ENCODE measurements around the gene MAEA.

Gene MAEA

GRCh38 chr4:1250527-1250812 lies 39.2 kb upstream of the MAEA start:
- DNase-seq = no peak

DNA sequence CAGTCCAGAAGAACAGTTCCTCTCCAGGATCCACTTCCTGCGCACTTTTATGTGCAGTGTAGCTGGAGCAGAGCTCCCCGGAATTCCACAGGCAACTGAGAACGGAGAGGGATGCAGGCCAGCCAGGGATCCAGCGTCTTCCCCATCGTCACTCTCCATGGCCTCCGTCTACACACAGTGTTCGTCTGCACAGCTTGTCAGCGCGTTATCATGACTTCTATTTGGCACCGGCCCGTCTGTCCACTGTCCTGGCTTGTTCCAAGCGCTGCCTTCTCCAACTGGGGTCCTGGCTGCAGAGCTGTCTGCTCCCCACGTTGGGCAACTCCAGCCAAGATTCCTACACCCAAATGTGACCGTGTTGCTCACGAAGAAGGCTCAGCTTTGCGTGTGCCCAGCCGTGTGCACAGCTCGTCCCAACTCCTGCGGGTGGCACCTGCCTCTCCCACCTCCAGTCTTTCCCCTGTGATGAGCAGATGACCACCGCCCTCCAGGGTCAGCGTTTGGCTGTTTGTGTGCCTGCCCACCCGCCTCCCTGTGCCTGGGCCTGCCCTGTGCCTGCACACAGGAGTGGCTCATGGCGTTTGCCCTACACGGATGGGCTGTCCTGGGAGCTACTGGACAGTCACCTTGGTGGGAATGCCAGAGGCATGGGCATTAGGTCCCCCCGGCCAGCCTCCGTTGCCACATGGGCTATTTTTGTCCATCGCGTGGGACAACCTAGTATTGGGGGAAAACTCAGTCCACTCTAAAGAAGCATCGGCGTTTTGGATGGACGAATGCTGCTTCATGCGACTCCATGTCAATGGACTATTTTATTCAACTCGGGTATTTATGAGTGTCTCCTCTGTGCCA lies 38.5 kb upstream of the MAEA start:
- no peak for DNase-seq

DNA sequence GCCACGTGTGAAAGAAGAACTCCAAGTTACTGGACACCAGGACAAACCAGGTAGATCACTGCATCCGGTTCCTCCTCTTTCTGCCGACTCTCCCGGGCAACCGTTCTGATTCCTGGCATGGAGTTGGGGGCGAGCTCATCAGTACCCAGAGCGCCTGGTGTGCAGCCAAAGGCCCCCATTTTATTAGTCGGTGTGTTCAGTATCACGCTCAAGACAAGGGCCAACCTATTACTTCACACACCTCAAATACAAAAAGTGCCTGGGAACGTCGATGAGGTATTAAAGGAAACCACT lies 38.0 kb upstream of the MAEA start:
- DNase-seq = no peak

DNA sequence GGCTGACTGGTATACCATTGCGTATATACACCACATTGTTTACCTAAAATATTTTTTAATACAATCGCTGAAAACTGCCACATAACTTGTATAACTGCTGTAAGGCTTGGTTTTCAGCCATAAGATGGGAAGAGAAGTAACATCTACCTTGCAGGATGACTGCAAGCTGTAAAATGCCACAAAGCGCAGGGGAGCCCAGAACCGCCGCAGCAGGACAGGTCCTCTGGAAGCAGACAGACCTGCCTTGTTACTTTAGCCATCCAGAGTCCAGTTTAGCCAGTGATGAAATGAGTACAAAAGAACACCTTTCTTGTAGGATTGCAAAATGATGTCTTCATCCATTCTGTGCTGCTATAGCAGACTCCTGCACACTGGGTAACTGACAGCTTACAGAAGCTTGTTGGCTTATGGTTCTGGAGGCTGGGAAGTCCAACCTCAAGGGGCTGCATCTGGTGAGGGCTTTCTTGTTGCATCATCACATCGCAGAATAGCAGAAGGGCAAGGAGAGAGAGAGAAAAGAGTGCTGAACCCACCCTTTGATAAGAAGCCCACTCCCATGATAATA lies 36.7 kb upstream of the MAEA start:
- no peak for DNase-seq

GRCh38 chr4:1253831-1254230 lies 35.9 kb upstream of the MAEA start:
- no peak for DNase-seq

- no peak for DNase-seq
Measured at GRCh38 chr4:1255151-1255550, 34.5 kb upstream of the MAEA start.

DNA sequence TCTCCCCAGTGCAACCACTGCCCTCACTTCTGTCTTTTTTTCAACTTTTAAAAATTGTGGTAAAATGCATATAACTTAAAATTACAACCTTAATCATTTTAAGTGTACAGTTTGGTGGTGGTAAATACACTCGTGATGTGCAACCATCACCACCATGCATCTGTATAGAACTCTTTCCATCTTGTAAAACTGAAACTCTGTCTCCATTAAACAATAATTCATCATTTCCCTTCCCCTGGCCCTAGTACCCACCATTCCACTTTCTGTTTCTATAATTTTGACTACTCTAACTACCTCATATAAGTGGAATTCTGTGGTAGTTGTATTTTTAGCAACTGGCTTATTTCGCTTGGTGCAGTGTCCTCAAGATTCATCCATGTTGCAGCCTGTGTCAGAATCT lies 34.0 kb upstream of the MAEA start:
- no peak for DNase-seq

- no peak for DNase-seq
Measured at GRCh38 chr4:1258457-1258856, 31.2 kb upstream of the MAEA start.

DNA sequence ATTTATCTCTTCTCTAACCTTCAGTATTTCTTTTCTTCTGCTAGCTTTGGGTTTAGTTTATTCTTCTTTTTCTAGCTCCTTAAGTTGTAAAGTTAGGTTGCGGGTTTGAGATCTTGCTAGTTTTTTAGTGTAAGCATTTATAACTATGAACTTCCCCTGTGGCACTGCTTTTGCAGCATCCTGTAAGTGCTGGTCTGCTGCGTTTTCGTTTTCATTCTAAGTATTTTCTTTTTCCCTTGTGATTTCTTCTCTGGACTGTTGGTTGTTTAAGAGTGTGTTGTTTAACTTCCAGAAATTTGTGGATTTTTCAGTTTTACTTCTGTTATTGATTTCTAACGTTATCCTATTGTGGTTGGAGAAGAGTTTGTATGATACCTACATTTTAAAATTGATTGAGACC lies 29.7 kb upstream of the MAEA start:
- no peak for DNase-seq

- DNase-seq = no peak
Measured at GRCh38 chr4:1260418-1261106, 29.1 kb upstream of the MAEA start.

DNA sequence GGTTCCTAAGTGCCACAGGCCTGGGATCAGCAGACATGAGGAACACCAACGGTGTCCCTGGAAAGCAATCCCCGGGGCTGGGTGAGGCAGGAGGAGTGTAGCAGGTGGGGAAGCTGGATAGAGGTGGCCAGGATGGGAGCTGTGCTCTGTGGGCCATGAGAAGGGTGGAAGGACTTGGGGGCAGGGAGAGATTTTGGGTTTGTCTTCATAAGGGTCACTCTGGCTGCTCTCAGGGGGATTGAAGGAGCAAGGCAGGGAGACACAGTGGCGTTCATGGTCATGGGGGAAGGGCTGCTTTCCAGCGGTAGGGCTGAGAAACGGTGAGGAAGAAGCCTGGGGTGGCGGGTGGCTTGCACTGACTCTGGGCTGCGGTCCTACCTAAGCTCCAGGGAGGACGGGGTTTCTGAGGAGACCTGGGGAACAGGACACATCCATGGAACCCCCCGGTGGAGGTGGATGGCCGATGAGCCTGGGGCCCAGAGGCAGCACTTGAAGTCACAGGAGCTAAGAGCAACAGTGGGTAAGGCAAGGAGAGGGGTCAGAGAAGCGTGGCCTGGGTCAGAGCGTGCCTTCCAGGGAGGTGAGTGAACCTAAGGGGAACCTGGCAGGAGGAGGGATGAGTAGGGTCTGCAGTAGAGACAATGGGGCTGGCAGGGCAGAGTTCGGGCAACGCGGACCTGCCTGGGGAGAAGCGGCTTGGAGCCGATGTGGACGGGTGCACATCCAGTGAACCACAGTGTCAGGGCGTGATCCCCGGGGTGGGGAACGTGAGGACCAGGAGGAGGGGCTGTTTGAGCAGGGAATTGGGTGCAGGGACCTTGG lies 28.4 kb upstream of the MAEA start:
- DNase-seq = no peak

DNA sequence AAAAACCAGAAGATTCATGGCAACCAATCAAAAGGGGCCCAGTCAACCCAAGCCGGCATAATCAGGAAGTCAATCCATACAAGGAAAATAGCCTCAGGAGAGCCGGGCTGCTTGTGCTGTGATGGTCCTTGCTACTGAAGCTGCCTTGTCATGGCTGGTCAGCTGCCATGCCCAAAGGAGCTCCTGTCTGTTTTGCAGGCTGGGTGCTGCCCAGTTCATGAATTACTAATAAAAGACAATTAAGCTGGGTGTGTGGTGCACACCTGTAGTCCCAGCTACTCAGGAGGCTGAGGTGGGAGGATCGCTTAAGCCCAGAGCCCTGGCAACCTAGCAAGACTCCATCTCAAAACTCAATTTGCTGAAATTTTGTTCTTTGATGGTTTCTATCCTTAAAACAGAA lies 24.7 kb upstream of the MAEA start:
- no peak for DNase-seq

DNA sequence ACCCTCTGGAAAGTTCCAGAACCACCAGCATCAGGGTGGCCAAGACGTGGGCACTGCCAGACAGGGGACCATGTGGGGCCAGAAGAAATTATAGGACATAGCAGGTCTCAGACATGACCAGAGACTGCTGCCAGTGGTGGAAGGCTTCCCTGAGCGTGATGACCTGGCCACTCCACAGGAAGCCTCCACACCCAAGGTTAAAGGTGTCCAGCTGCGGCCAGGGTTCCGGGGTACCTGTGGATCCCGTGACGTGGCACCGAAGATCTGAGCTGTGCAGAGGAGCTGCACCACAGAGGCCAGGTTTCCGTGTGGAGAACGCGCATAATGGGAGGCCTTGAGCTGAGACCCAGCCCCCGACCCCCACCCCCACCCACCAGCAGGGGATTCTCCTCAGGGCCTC lies 24.3 kb upstream of the MAEA start:
- DNase-seq = no peak

GRCh38 chr4:1266881-1267763 lies 22.6 kb upstream of the MAEA start:
- DNase-seq = no peak

DNA sequence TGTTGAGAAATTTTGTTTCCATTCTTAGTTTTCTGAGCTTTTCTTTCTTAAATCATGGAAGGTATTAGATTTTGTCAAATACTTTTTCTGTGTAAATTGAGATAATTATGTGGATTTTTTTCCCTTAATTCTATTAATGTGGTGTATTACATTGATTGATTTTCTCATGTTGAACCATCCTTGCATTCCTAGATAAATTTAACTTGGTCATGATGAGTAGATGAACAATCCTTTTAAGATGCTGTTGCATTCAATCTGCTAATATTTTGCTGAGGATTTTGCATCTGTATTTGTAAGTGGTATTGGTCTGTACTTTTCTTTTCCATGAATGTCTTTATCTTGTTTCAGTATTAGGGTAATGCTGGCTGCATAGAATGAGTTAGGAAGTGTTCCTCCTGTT lies 20.5 kb upstream of the MAEA start:
- DNase-seq = no peak

- no peak for DNase-seq
Measured at GRCh38 chr4:1271686-1272085, 18.0 kb upstream of the MAEA start.

GRCh38 chr4:1274871-1275270 lies 14.8 kb upstream of the MAEA start:
- no peak for DNase-seq

GRCh38 chr4:1276984-1277383 lies 12.7 kb upstream of the MAEA start:
- no peak for DNase-seq

GRCh38 chr4:1277667-1278665 lies 11.7 kb upstream of the MAEA start:
- no peak for DNase-seq

- DNase-seq = no peak
Measured at GRCh38 chr4:1279253-1279652, 10.4 kb upstream of the MAEA start.

DNA sequence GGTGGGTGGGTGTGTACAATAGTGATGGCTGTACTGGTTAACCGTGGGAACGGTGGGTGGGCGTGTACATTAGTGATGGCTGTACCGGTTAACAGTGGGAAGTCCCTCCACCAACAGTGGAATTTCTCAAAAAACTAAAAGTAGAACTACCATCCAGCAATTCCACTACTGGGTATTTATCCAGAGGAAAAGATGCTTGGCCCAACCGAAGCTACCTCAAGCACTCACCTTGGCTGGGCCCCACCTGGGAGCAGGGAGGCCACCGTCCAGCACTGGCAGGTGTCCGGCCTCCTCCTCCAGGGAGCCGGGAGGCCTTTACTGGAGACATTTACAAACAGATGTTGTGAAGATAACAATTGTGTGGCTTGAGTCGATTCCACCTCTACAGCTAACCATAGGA lies 6.0 kb upstream of the MAEA start:
- no peak for DNase-seq
